ENCODE measurements around the gene BICDL2.

GRCh38 chr16:2981899-2982250, 54.9 kb downstream of the BICDL2 start:
- TF ChIP-seq, protein P1, sequence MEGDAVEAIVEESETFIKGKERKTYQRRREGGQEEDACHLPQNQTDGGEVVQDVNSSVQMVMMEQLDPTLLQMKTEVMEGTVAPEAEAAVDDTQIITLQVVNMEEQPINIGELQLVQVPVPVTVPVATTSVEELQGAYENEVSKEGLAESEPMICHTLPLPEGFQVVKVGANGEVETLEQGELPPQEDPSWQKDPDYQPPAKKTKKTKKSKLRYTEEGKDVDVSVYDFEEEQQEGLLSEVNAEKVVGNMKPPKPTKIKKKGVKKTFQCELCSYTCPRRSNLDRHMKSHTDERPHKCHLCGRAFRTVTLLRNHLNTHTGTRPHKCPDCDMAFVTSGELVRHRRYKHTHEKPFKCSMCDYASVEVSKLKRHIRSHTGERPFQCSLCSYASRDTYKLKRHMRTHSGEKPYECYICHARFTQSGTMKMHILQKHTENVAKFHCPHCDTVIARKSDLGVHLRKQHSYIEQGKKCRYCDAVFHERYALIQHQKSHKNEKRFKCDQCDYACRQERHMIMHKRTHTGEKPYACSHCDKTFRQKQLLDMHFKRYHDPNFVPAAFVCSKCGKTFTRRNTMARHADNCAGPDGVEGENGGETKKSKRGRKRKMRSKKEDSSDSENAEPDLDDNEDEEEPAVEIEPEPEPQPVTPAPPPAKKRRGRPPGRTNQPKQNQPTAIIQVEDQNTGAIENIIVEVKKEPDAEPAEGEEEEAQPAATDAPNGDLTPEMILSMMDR (IDR thresholded peaks at IDR 0.05), result no peak
- no peak for TF ChIP-seq POLR2A (IDR thresholded peaks at IDR 0.05)
